RPMI8226 (cell line): Measurements from ENCODE around the gene WASL.

ENCODE experiments used
- DNase-seq: peaks from one replicate; pipeline ENCODE4 v3.0.0-alpha.2; 2015

WASL gene

GRCh38 chr7:123687727-123688126 lies 61.1 kb downstream of the WASL start:
- no peak for DNase-seq

- DNase-seq, result no peak
These were observed 61.6 kb downstream of the WASL start for GRCh38 chr7:123687161-123687560.

- DNase-seq, result peak; percentile 49
These were observed 66.1 kb downstream of the WASL start for GRCh38 chr7:123682690-123683089.

- no peak for DNase-seq
These were observed 67.2 kb downstream of the WASL start for GRCh38 chr7:123681561-123681960.

- no peak for DNase-seq
These were observed 68.2 kb downstream of the WASL start for GRCh38 chr7:123680580-123680979.

GRCh38 chr7:123679614-123680013 lies 69.2 kb downstream of the WASL start:
- DNase-seq, result no peak

GRCh38 chr7:123677061-123677715 lies 71.6 kb downstream of the WASL start:
- no peak for DNase-seq

- DNase-seq, result no peak
These were observed 73.7 kb downstream of the WASL start for GRCh38 chr7:123675181-123675473.

GRCh38 chr7:123674399-123675180 lies 74.2 kb downstream of the WASL start:
- DNase-seq, result no peak

GRCh38 chr7:123673752-123674398 lies 74.9 kb downstream of the WASL start:
- no peak for DNase-seq

GRCh38 chr7:123673137-123673732 lies 75.6 kb downstream of the WASL start:
- DNase-seq, result no peak

GRCh38 chr7:123669485-123669884 lies 79.3 kb downstream of the WASL start:
- no peak for DNase-seq

GRCh38 chr7:123666492-123666891 lies 82.3 kb downstream of the WASL start:
- DNase-seq, result no peak

- DNase-seq, result no peak
These were observed 82.9 kb downstream of the WASL start for GRCh38 chr7:123665896-123666295.

- no peak for DNase-seq
These were observed 83.6 kb downstream of the WASL start for GRCh38 chr7:123665157-123665556.

GRCh38 chr7:123663200-123663599 lies 85.6 kb downstream of the WASL start:
- DNase-seq, result no peak

- no peak for DNase-seq
These were observed 86.0 kb downstream of the WASL start for GRCh38 chr7:123662755-123663154.

GRCh38 chr7:123662293-123662692 lies 86.5 kb downstream of the WASL start:
- no peak for DNase-seq

- no peak for DNase-seq
These were observed 87.0 kb downstream of the WASL start for GRCh38 chr7:123661765-123662164.

- no peak for DNase-seq
These were observed 88.1 kb downstream of the WASL start for GRCh38 chr7:123660514-123661354.

- DNase-seq, result no peak
These were observed 90.8 kb downstream of the WASL start for GRCh38 chr7:123658023-123658422.

GRCh38 chr7:123657304-123657685 lies 91.5 kb downstream of the WASL start:
- no peak for DNase-seq
